IPS-NIHi11 (cell line): ENCODE results near the gene NTMT2.
"Not testable (repeated sequence)": the region's sequence is repeated elsewhere in the genome, so short reads cannot be mapped to it uniquely, and the experiment has no call there.

Experiments used
- DNase-seq: peaks from one replicate; pipeline ENCODE4 v3.0.0; 2012; ENCODE audit warnings: mixed read lengths, low spot score

Gene NTMT2

DNA sequence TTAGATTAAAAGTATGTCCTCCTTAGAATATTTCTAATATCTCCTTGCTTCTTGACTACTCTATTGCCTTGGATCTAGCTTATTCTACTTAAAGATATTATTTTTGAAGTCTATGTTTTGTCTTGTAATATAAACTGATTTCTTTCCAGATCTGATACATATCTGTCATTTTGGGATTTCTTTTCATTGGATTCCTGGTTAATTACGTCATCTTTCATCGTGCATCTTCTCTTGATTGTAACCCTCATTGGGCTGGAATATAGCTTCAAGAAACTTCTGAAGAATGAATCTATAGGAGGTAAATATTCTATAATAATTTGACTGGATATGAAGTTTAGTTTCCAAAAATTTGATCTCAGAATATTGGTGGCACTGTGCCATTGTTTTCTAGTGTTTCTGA, 12.1 kb downstream of the NTMT2 start:
- no peak for DNase-seq

DNA sequence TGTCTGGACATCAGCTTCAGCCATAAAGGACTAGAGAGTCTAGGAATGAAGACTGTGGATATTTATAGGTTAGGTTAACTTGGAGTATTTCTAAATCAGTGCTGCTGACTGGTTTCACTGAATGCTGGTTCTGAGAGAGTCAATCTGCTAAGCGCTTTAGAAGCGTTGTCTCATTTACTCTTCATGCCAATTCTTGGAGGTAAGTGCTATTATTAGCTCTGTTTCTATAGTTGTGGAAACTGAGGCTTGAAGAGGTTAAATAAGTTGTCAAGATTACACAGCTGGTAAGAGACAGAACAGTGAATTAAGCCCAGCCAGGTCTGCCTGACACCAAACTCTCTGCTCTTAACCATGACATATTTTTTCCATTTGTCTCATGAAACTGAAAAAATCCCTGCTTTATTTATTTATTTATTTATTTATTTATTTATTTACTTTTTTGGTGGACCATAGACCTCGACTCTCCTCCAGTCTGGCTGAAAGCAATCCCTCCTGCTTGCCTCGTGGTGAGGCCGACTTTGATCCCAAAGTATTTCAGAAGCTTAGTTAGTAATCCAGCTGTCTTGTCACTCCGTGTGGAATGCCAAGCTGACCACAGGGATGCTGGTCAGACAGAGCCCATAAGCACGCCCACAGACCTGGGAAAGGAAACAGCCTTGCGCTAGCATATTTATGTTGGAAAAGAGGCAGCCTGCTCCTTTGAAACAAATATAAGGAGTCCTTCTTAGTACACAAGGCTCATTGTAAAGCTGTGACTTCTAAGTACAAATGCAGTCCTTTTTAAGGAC, 16.9 kb downstream of the NTMT2 start:
- DNase-seq, result peak; percentile 19

DNA sequence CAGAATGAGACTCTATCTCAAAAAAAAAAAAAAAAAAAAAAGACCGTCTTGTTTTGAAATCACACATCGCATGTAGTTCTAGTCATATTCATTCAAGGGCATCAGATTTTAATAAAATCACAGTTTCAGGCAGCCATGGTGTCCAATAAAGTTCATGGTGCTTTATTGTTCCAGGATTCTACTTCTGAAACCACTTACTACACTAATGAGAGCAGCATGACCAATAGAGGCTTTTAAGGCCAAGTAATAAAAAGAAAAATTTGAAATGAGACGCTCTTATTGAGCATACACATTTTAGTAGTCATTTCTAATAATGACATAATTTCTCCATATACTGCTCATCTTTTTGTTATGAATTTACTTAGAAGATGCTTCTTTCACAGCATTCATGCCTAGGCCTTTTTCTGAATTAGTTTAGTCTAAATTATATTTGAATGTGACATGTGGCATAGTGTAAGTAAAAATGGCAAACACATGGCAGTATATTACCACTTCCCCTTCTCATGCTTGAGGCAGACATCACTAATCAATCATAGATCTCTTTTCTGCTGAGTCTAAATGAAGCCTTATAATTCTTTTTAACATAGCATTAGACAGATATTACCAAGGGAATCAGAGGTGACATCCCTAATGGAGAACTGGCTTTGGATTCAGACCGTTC, 18.5 kb downstream of the NTMT2 start:
- DNase-seq, result no peak

DNA sequence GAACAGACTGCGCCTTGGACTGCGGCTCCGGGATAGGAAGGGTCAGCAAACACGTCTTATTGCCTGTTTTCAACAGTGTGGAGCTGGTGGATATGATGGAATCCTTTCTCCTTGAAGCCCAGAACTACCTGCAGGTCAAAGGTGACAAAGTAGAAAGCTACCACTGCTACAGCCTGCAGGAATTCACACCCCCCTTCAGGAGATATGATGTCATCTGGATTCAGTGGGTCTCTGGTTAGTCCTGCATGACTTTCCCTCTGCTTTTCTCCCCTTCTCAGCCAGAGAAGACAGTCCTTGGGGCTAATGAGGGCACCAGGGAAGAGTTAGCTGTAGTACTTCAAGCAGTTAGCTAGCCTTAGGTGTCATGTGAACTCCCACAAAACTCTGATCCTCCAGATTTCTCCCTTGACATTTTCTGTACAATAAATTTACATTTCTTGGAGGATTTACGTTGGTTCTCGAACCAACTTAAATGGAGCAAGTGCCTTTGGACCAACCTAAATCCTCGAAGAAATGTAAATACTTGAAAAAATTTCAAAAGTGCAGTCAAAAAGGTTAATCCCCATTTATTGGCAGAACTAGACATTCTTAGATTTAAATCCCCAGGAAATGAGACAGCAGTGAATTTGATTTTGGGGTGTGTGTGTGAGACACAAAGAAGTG, 20.9 kb downstream of the NTMT2 start:
- DNase-seq, result no peak

DNA sequence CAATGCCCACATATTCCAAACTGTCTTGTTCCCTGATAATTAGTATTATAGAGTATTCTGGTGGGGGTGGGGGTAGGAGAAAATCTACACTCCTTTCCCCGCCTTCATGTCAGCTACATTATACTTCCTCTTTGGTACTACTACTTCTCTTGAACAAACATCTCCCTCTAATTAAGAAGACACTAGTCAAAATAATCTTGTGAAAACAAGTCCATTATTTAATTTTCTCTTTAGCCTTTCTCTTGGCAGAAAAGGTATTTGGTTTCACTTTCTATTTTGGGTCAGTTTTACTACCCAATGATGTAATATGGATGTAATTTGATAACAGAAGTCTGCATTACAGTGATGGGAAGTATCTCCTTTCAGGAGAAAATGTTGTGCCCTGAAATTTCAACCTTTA, 22.5 kb downstream of the NTMT2 start:
- DNase-seq, result no peak

DNA sequence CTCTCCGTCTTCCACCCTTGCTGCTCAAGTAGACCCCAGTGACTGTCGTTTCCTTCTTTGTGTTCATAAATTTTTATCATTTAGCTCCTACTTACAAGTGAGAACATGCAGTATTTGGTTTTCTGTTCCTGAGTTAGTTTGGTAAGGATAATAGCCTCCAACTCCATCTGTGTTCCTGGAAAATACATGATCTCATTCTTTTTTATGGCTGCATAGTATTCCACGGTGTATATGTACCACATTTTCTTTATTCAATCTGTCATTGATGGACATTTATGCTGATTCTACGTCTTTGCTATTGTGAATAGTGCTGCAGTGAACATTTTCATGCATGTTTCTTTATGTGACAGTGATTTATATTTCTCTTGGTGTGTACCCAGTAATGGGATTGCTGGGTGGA, 24.8 kb downstream of the NTMT2 start:
- DNase-seq, result not testable (repeated sequence)

DNA sequence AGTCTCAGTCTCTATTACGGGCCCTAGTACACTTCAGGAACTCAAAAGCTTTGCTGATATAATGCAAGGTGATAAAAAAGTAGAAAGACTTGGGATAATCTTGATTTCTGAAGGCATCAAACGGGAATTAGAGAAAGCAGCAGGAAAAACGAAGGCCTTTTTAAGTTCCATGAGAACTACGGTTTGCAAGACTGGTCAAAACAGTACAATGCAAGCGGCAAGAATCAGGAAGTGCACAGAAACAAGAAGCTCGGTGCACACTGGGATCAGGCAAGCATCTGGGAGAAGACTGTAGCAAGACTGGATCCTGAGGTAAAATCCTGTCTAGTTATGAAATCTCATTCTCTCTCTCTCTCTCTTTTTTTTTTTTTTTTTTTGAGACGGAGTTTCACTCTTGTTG, 28.6 kb downstream of the NTMT2 start:
- DNase-seq, result no peak

DNA sequence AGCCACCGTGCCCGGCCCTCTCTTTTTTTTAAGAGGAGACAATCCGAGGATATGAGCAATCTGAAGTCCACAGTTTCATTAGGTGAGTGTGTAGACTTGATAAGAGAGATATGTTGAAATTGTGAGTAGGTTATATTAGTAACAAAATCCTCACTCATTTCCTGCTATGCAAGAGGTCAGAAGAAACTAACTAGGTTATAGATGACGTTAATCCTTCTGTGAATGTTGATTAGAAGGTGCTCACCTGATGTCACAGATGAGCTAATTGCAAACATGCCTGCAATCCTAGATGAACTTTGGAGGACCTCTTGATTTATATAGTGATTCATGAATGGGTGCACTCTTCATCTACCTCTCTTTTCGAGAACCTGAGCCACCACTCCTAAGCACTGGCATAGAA, 29.3 kb downstream of the NTMT2 start:
- no peak for DNase-seq

DNA sequence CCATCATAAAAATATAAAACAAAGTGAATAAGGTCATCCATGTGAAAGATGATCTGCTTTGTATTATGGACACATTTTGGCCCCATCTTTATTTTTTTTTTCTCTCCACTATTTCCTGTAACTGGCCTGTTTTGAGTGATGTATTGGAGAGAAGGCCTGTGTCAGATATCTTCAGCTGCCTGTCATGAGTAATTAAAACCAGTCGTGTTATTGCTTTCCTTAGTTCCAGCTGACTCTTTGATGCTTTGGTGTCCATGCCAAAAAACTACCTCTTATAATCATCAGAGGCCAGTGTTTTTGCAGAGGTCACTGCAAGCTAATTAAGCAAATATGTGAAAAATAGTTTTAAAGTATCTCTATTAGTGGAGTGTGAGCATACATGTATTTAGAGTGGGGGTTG, 29.7 kb downstream of the NTMT2 start:
- DNase-seq, result no peak

DNA sequence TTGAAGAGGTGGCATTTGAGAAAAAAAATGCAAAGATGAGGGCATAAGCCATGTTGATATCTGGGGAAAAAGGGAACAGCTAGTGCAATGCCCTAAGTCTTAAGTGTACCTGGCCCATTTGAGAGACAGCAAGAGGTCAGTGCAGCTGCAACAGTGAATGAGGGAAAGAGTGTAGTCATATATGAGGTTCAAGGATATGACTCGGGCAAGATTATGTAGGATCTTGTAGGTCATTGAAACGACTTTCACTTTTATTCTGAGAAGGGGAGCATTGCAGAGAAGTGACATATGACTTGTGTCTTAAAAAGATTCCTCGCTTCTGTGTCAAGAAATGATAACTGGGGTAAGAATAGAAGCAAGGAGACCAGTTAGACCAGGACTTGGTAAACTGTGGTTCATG, 31.0 kb downstream of the NTMT2 start:
- DNase-seq, result no peak

DNA sequence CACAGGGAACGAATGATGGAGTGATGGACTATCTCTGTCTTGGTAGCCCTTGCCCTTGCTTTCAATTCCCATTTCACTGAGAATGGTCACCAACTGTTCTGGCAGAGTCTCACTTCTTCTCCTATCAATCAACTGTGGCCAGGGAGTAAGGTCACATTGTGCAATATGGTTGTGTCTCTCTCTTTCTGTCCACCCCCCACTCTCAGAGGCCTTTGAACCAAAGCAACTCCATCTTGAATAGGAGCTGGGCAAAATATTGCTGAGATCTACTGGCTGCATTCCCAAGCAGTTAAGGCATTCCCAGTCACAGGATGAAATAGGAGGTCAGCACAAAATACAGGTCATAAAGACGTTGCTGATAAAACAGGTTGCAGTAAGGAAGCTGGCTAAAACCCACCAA, 36.7 kb downstream of the NTMT2 start:
- no peak for DNase-seq

DNA sequence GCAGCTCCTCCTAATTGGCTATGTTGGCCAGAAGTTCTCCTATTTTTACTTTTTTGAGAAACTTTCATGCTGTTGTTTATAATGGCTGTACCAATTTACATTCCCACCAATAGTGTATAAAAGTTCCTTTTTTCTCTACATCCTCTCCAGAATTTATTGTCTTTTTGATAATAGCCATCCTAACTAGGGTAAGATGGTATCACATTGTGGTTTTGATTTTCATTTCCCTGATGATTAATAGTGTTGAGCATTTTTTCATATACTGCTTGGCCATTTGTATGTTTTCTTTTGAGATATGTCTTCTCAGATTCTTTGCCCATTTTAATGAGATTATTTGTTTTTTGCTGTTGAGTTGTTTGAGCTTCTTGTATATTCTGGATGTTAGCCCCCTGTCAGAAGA, 46.8 kb downstream of the NTMT2 start:
- DNase-seq, result no peak

DNA sequence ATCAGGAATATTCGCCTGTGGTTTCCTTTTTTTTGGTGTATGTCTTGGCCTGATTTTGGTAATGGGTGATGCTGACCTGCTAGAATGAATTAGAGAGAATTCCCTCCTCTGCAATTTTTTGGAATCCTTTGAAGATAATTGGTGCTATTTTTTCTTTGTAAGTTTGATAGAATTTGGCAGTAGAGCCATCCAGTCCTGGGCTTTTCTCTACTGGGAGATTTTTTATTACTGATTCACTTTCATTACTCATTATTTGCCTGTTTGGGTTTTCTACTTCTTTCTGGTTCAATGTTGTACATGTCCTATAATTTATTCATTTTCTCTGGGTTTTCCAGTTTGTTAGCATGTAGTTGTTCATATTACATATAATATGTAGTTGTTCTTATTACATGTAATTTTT, 48.7 kb downstream of the NTMT2 start:
- no peak for DNase-seq

DNA sequence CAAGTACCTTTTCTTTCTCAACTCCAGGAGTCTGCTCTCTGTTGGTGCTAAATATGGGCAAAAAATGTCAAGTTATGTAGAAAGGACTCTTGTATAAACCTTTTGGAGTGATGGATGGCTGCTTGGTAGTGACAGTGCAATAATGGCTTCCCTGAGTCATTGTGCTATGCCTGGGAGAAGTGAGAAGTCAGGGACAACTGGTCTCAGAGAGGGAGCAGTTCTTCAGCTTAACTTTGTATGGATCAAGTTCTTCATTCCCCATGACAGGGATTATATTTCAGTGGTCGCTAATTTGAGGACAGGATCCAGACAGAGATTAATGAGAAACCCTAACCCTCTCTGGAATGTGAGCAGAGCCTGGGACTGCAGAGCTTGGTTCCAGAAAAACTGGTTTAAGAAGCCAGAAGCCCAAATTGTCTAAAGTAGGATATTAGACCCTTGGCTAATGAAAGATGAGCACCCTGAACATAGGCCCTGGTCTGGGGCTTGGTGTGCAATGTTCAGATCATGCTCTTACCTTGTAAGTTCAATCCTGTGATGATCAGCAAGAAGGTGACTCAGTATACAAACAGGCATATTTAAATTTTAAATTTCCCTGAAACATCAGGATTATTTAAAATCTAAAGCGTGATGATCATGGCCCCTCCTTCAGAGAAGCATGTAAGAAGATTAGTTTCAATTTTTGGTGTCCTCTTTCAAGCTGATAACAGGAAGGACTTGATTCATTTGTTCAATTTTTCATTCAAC, 50.9 kb downstream of the NTMT2 start:
- no peak for DNase-seq

DNA sequence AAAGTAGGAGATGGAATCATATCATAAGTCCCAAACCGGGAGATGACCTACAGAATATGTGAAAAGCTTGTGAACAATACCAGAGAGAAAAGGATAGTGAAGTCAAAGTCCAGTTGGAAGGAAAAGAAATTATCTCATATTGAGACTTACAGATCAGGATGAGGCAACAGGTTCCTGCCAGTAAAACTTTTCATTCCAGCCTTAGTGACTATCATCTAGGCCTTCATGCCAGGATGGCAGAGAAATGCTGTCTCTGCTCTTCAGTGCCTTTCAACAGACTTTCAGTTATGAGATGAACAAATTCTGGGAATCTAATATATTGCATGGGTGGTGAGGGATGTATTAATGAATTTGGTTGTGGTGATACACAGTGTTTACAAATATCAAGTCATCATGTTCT, 52.3 kb downstream of the NTMT2 start:
- DNase-seq, result no peak

DNA sequence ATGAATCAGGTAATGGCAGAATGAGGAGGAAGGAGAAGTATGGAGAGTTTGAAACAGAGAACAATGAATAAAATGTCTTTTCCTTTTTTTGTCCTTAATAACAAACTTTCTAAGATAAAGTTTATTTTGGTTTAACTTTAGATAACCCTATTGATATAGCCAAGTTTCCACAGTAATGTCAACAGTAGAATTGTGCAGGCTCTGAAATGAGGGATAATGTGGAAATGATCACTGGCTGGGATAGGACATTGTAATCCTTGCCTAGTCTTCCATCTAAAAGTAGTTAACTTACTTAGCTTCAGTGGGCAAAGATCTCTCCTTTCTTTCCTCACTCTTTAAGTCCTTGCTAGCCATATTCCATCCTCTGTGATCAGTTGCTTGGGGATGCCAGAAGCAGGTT, 52.8 kb downstream of the NTMT2 start:
- no peak for DNase-seq

DNA sequence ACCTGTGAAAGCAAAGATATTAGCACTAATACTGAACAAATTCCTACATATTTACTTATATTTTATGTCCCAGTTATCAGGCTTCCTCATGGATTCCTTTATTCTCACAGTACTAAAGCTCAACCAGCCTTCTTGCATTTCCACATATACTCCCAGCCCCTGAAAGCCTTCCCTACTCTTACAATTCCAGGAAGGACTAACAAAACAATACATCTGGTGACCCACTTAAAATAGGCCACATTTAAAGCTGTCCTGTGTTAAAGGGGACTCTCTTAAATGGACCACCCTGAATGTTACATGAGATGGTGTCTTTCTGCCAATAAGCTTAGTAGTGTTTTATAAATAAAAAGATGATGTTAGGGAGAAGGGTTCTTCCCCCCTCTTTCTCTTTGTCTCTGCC, 54.4 kb downstream of the NTMT2 start:
- no peak for DNase-seq

DNA sequence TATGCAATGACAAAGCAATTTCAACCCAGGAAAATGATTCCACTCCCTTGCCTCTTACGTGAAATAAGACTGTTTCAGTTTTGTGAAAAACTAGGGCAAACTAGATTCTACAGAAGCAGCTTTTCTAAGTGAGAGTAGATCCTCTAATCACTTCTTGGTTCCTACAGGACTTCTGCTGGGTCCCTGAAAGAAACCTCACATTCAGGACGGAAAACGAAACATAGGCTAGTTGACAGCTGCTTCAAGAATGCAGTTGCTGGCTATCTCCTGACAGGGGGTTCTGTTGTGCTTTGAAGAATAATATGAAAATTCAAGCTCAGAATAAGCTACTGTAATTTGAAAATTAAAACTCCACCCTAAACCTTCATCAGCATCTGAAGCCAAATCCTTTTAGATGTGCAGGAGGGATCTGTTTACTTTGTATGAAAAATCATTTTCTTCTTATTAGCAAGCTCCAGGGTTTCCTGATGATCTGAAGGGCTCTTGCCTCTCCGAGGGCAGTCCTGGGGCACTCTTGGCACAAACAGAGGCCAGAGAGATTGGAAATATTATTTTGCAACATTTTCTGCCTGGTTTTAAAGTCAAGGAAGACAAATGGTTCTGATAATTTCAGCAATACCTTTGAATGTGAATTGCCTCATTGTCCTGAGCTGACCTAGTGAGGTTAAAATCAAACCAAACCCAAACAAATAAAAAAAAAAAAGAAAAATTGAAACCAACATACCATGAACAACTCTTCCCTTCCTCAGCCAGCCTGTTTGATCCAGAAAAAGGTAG, 55.0 kb downstream of the NTMT2 start:
- DNase-seq, result no peak

DNA sequence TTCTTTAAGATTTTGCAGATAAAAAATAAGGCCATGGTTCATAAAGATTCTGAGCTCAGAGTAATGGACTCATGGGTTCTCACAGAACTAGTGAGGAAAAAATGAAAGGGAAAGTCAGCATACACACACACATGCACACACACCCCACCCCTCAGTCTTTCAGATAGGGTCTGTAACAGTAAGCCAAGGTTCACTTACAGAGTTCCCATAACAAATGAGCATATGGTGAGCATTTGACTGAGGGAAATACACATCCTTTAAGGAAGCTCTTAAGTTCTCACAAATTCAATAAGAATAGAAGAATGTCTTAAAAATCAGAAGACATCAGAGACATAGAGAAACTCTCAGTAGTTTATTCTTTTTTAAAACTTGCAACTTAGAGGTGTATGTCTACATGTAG, 57.9 kb downstream of the NTMT2 start:
- no peak for DNase-seq

DNA sequence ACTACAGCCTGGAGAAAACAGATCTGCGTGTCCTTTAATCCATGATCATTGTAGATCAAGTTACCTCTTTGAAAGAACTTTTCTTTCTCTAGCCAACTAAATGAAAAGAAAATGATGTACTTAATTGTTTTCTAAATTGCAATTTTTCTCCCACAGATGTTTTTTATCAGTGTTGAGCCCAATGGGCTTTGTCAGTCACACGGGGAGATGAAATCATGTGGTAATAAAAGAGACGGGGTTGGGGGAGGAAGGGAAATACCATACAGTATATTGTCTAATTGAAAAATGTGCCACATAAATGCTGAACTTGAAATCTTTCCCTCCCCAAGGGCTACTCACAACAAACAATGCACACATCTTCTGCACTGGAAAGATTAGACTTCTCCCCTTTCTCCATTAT, 58.4 kb downstream of the NTMT2 start:
- no peak for DNase-seq

DNA sequence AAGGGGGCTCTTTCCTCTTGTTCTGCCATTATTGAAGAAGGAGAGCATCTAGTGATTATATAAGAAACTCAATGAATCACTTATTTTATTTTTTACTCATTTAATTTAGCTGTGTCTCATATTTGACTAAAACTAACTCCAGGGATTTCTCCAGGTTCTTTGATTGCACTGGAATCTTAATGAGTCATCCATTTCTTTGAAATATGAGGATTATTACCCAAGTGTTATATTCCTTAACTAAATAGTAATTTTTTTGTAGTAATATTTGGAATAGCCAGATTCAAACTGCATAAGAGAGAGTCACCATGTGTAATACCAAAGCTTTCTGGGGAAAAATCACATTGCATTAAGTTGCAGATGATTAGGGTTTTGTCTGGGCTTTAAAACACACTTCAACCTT, 59.5 kb downstream of the NTMT2 start:
- DNase-seq, result no peak

DNA sequence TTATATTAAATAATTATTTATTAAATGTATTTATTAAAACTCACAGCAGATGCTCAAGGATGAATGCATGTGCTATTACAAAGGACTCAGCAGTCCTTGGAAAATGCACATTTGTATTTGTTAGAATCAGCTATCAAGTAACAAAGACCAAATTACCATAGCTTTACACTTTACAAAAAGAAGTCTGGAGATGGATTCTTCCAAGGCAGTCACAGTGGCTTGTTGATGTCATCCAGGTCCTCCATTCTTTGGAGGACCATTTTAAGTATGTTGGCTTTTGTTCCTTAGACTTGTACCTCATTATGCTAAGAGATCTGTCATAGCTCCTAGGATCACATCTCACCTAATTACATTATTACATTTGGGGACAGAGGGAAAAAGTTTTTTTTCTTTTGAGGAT, 63.4 kb downstream of the NTMT2 start:
- DNase-seq, result no peak
